Measurements from ENCODE around the gene AHDC1. TPM values are rescaled to one million over a fixed set of nuclear protein-coding genes. Genes with fewer than 3 reads are reported as not detected.
A peak's percentile ranks its signal among the peaks of the same experiment; 100 is the strongest.

AHDC1 gene
- total and polyA plus RNA-seq, 2 of the 13 experiments (the other 11 are each of a cell fraction or from before 2014, with no cell fraction given) = 1.0 to 2.7 TPM

DNA sequence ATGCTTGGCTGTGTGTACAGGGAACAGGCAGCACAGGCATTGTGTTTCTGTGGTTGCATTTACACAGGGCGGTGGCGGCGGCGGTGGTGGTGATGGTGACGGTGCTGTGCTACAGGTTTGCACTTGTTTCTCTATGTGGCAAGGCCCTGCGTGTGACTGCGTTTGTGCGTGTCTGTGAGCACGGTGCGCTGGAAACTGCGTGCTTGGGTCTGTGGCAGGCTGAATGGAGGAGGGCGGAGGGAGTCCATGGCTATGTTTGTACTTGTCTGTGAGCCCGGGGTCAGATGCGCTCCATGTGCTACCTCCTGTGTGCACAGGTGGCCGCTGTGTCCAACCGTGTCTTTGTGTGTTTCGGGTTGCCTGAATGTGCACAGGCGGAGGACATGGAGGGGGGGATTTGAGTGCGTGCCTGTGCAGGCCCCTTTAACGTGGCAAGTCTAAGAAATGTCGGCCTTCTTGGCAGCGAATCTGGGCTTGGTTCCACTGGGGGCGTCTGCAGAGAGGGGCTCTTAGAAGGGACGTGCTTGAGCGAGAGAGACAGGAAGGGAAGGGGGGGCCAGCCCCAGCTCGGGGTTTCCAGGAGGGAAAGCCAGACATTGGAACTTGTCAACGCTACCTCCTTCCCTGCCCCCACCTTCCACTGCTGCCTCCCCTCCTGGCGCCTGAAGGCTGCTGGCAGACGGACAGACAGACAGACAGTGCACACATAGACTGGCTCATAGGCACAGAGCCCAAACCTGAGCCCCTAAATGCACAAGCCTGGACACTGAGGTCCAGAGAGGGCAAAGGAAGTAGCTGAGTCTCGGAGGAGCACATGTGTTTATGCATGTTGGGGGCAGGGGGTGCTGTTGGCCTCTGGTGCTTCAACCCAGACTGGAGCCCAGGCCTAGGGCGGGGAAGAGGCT, 81.3 kb downstream of the AHDC1 start (continued):
- TF ChIP-seq, protein P1, sequence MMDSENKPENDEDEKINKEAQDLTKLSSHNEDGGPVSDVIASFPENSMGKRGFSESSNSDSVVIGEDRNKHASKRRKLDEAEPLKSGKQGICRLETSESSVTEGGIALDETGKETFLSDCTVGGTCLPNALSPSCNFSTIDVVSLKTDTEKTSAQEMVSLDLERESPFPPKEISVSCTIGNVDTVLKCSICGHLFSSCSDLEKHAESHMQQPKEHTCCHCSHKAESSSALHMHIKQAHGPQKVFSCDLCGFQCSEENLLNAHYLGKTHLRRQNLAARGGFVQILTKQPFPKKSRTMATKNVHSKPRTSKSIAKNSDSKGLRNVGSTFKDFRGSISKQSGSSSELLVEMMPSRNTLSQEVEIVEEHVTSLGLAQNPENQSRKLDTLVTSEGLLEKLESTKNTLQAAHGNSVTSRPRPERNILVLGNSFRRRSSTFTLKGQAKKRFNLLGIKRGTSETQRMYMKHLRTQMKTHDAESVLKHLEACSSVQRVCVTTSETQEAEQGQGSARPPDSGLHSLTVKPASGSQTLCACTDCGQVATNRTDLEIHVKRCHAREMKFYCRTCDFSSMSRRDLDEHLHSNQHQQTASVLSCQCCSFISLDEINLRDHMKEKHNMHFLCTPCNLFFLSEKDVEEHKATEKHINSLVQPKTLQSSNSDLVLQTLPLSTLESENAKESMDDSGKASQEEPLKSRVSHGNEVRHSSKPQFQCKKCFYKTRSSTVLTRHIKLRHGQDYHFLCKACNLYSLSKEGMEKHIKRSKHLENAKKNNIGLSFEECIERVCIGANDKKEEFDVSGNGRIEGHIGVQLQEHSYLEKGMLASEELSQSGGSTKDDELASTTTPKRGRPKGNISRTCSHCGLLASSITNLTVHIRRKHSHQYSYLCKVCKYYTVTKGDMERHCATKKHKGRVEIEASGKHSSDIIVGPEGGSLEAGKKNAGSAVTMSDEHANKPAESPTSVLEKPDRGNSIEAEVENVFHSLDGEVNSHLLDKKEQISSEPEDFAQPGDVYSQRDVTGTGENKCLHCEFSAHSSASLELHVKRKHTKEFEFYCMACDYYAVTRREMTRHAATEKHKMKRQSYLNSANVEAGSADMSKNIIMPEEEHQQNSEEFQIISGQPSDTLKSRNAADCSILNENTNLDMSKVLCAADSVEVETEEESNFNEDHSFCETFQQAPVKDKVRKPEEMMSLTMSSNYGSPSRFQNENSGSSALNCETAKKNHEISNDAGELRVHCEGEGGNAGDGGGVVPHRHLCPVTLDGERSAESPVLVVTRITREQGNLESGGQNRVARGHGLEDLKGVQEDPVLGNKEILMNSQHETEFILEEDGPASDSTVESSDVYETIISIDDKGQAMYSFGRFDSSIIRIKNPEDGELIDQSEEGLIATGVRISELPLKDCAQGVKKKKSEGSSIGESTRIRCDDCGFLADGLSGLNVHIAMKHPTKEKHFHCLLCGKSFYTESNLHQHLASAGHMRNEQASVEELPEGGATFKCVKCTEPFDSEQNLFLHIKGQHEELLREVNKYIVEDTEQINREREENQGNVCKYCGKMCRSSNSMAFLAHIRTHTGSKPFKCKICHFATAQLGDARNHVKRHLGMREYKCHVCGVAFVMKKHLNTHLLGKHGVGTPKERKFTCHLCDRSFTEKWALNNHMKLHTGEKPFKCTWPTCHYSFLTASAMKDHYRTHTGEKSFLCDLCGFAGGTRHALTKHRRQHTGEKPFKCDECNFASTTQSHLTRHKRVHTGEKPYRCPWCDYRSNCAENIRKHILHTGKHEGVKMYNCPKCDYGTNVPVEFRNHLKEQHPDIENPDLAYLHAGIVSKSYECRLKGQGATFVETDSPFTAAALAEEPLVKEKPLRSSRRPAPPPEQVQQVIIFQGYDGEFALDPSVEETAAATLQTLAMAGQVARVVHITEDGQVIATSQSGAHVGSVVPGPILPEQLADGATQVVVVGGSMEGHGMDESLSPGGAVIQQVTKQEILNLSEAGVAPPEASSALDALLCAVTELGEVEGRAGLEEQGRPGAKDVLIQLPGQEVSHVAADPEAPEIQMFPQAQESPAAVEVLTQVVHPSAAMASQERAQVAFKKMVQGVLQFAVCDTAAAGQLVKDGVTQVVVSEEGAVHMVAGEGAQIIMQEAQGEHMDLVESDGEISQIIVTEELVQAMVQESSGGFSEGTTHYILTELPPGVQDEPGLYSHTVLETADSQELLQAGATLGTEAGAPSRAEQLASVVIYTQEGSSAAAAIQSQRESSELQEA (CRISPR knock-in tag; IDR thresholded peaks at IDR 0.05; ENCODE audit: not compliant biosample characterization) = no peak
- peak; percentile 47; the same call in 1 of the 2 replicates for TF ChIP-seq NR2F6 (IDR thresholded peaks at IDR 0.05)
- peak; percentile 32; the same call in 1 of the 2 replicates for TF ChIP-seq NR2F6 (CRISPR knock-in tag; IDR thresholded peaks at IDR 0.05)
- TF ChIP-seq, protein P2, sequence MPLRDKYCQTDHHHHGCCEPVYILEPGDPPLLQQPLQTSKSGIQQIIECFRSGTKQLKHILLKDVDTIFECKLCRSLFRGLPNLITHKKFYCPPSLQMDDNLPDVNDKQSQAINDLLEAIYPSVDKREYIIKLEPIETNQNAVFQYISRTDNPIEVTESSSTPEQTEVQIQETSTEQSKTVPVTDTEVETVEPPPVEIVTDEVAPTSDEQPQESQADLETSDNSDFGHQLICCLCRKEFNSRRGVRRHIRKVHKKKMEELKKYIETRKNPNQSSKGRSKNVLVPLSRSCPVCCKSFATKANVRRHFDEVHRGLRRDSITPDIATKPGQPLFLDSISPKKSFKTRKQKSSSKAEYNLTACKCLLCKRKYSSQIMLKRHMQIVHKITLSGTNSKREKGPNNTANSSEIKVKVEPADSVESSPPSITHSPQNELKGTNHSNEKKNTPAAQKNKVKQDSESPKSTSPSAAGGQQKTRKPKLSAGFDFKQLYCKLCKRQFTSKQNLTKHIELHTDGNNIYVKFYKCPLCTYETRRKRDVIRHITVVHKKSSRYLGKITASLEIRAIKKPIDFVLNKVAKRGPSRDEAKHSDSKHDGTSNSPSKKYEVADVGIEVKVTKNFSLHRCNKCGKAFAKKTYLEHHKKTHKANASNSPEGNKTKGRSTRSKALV (CRISPR knock-in tag; IDR thresholded peaks at IDR 0.05) = no peak
- no peak for TF ChIP-seq FIP1L1 (IDR thresholded peaks at IDR 0.05; ENCODE audit: borderline replicate concordance, insufficient read depth, low read depth, low read length)
- TF ChIP-seq MEF2D (CRISPR knock-in tag; IDR thresholded peaks at IDR 0.05) = peak; percentile 79
- TF ChIP-seq NFKB2 (CRISPR knock-in tag; IDR thresholded peaks at IDR 0.05; ENCODE audit: borderline replicate concordance) = peak; percentile 60; the same call in 1 of the 2 replicates
- no peak for TF ChIP-seq SP4 (CRISPR knock-in tag; IDR thresholded peaks at IDR 0.05)
- TF ChIP-seq ZNF446 (CRISPR knock-in tag; IDR thresholded peaks at IDR 0.05) = no peak
- TF ChIP-seq, protein P3, sequence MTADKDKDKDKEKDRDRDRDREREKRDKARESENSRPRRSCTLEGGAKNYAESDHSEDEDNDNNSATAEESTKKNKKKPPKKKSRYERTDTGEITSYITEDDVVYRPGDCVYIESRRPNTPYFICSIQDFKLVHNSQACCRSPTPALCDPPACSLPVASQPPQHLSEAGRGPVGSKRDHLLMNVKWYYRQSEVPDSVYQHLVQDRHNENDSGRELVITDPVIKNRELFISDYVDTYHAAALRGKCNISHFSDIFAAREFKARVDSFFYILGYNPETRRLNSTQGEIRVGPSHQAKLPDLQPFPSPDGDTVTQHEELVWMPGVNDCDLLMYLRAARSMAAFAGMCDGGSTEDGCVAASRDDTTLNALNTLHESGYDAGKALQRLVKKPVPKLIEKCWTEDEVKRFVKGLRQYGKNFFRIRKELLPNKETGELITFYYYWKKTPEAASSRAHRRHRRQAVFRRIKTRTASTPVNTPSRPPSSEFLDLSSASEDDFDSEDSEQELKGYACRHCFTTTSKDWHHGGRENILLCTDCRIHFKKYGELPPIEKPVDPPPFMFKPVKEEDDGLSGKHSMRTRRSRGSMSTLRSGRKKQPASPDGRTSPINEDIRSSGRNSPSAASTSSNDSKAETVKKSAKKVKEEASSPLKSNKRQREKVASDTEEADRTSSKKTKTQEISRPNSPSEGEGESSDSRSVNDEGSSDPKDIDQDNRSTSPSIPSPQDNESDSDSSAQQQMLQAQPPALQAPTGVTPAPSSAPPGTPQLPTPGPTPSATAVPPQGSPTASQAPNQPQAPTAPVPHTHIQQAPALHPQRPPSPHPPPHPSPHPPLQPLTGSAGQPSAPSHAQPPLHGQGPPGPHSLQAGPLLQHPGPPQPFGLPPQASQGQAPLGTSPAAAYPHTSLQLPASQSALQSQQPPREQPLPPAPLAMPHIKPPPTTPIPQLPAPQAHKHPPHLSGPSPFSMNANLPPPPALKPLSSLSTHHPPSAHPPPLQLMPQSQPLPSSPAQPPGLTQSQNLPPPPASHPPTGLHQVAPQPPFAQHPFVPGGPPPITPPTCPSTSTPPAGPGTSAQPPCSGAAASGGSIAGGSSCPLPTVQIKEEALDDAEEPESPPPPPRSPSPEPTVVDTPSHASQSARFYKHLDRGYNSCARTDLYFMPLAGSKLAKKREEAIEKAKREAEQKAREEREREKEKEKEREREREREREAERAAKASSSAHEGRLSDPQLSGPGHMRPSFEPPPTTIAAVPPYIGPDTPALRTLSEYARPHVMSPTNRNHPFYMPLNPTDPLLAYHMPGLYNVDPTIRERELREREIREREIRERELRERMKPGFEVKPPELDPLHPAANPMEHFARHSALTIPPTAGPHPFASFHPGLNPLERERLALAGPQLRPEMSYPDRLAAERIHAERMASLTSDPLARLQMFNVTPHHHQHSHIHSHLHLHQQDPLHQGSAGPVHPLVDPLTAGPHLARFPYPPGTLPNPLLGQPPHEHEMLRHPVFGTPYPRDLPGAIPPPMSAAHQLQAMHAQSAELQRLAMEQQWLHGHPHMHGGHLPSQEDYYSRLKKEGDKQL (CRISPR knock-in tag; IDR thresholded peaks at IDR 0.05; ENCODE audit: low read depth) = no peak
- peak; percentile 27; the same call in 1 of the 2 replicates for TF ChIP-seq ZNF589 (CRISPR knock-in tag; conservative IDR thresholded peaks at IDR 0.05)
- TF ChIP-seq SKI (IDR thresholded peaks at IDR 0.05; ENCODE audit: partially characterized antibody) = peak; percentile 9

Measured in HepG2 (cell line).